K562 (cell line): ENCODE data around the gene IGF2BP3. TPM values are rescaled to one million over a fixed set of nuclear protein-coding genes. Genes with fewer than 3 reads are reported as not detected.

Experiments used
- ATAC-seq: fragments of 200-7000 bp; cut with Tn5 transposase; 3 replicates; pipeline ENCODE4 v1.9.1; 2020; ENCODE audit warnings: moderate library complexity
- BruUV-seq: library from RNA; stranded (reverse); fragments of 400-500 nt; replicated peaks from 2 replicates; lab custom pipeline; 2021; lab: Mats Ljungman, UMichigan
- CTCF ChIA-PET: fragments of 300-600 bp; formaldehyde crosslinking; extraction: SDS; loops from one replicate; lab custom pipeline; 2021; ENCODE audit warnings: low intra/inter-chr PET ratio; lab: Yijun Ruan, JAX
- POLR2A ChIA-PET: fragments of 300-600, 350-650 bp; sonication (Branson Sonifier 250); formaldehyde crosslinking; extraction: SDS; loops from one replicate; lab custom pipeline; 2021; ENCODE audit warnings: antibody characterized with exemption, inconsistent platforms; lab: Yijun Ruan, JAX
- DNase-seq, 4 experiments: peaks; one replicate each; pipeline versions ENCODE4 v3.0.0 to v3.0.0-alpha.2; 2011 to 2018; ENCODE audit warnings: low spot score in 3 of 4, mixed read lengths in 3 of 4; ENCODE audit errors: extremely low read depth in 1 of 4
- FAIRE-seq: peaks from 2 replicates; lab custom pipeline; 2011; peaks lifted over from hg19 to GRCh38; lab: Jason Lieb, UNC
- H2AFZ ChIP-seq: 2 replicates; pipeline ENCODE4 v1.6.0; 2011; ENCODE audit warnings: low read depth, low read length, control low read depth, inconsistent platforms
- H3K27ac ChIP-seq: fragments of 200-600 bp; 3 replicates; pipeline ENCODE4 v1.8.0; 2011; ENCODE audit warnings: low read depth, mild to moderate bottlenecking, control low read depth, inconsistent platforms, low read length, moderate library complexity, mixed read lengths; ENCODE audit errors: extremely low read depth
- H3K27me3 ChIP-seq, 2 experiments: fragments of 300-600 bp in 1 of 2; 2 replicates in 1 of 2; 3 replicates in 1 of 2; pipeline versions ENCODE4 v1.6.0 to v1.8.0; 2011; ENCODE audit warnings: inconsistent platforms in 2 of 2, low read length in 2 of 2, mild to moderate bottlenecking in 1 of 2, mixed read lengths in 1 of 2, moderate library complexity in 1 of 2; ENCODE audit not compliant: control insufficient read depth in 2 of 2, insufficient read depth in 2 of 2
- H3K36me3 ChIP-seq: fragments of 300-600 bp; 3 replicates; pipeline ENCODE4 v1.8.0; 2011; ENCODE audit warnings: mild to moderate bottlenecking, low read length, inconsistent platforms; ENCODE audit not compliant: control insufficient read depth, insufficient read depth
- H3K4me1 ChIP-seq, 2 experiments: fragments of 200-600 bp in 1 of 2; replicated peaks in 1 of 2; 2 replicates in 1 of 2; 3 replicates in 1 of 2; pipeline versions ENCODE4 v1.5.1 to v1.8.0; 2011; ENCODE audit warnings: inconsistent platforms in 2 of 2, low read length in 2 of 2, mild to moderate bottlenecking in 1 of 2, mixed read lengths in 1 of 2, moderate library complexity in 1 of 2; ENCODE audit not compliant: control insufficient read depth in 2 of 2, insufficient read depth in 2 of 2
- H3K4me2 ChIP-seq: 2 replicates; pipeline ENCODE4 v1.6.1; 2011; ENCODE audit warnings: low read length, control low read depth, inconsistent platforms, mixed read lengths; ENCODE audit not compliant: insufficient read depth
- H3K4me3 ChIP-seq: fragments of 200-600 bp; sonication (generic), shearing (Covaris generic); 2 replicates; pipeline ENCODE4 v1.5.1; 2016; ENCODE audit warnings: control low read depth, inconsistent platforms
- H3K79me2 ChIP-seq: fragments of 200-600 bp; 3 replicates; pipeline ENCODE4 v1.8.0; 2011; ENCODE audit warnings: low read length, inconsistent platforms; ENCODE audit not compliant: control insufficient read depth, insufficient read depth
- H3K9ac ChIP-seq, 2 experiments: 2 replicates each; pipeline versions ENCODE4 v1.6.0 to v1.6.1; 2011; ENCODE audit warnings: low read depth in 2 of 2, low read length in 2 of 2, control low read depth in 1 of 2, inconsistent platforms in 1 of 2, mild to moderate bottlenecking in 1 of 2, mixed read lengths in 1 of 2; ENCODE audit not compliant: insufficient read depth in 1 of 2
- H3K9me1 ChIP-seq: one replicate; pipeline ENCODE4 v1.6.0; 2011; ENCODE audit warnings: inconsistent platforms, mild to moderate bottlenecking, low read length, moderate library complexity; ENCODE audit not compliant: control insufficient read depth, insufficient read depth
- H3K9me3 ChIP-seq: replicated peaks from 2 replicates; pipeline ENCODE4 v1.5.1; 2011; ENCODE audit warnings: low read depth, low read length, inconsistent platforms; ENCODE audit not compliant: control insufficient read depth, insufficient read depth
- H4K20me1 ChIP-seq: replicated peaks from 2 replicates; pipeline ENCODE4 v1.6.1; 2011; ENCODE audit warnings: low read length, inconsistent platforms, mixed read lengths; ENCODE audit not compliant: control insufficient read depth, insufficient read depth
- CBFA2T3 ChIP-seq: fragments of 450-650 bp; IDR thresholded peaks from 2 replicates; pipeline ENCODE4 v1.6.1; 2017
- CBX1 ChIP-seq: sonication (generic); IDR thresholded peaks from 2 replicates; pipeline ENCODE4 v1.6.1; 2016; ENCODE audit warnings: antibody characterized with exemption, low read depth, mild to moderate bottlenecking
- EZH2 ChIP-seq: IDR thresholded peaks from 2 replicates; pipeline ENCODE4 v1.6.1; 2012; ENCODE audit warnings: low read depth, mild to moderate bottlenecking, inconsistent platforms, low read length, borderline replicate concordance
- HDAC6 ChIP-seq: IDR thresholded peaks from 2 replicates; pipeline ENCODE4 v1.6.1; 2012; ENCODE audit warnings: low read depth, mild to moderate bottlenecking, control low read depth, inconsistent platforms, low read length, moderate library complexity
- MTA2 ChIP-seq: fragments of 450-650 bp; IDR thresholded peaks from 2 replicates; pipeline ENCODE4 v1.6.1; 2016; ENCODE audit warnings: low read depth
- POLR2AphosphoS5 ChIP-seq: IDR thresholded peaks from 2 replicates; pipeline ENCODE4 v1.6.1; 2011; ENCODE audit warnings: mild to moderate bottlenecking, low read depth, low read length, moderate library complexity; ENCODE audit not compliant: control insufficient read depth, insufficient read depth
- SMARCA5 ChIP-seq: fragments of 450-650 bp; IDR thresholded peaks from 2 replicates; pipeline ENCODE4 v1.6.1; 2016
- ZNF431 ChIP-seq: sonication (generic); formaldehyde crosslinking; IDR thresholded peaks from 2 replicates; pipeline ENCODE4 v1.8.0; 2022; ENCODE audit warnings: mild to moderate bottlenecking, missing genetic modification reagents
- ZNF696 ChIP-seq: fragments of 250-450 bp; sonication (Bioruptor Pico); conservative IDR thresholded peaks from 2 replicates; pipeline ENCODE4 v1.4.0; 2020; ENCODE audit warnings: mild to moderate bottlenecking, moderate library complexity
- ZNF707 ChIP-seq: fragments of 250-450 bp; sonication (Bioruptor Pico); conservative IDR thresholded peaks from 2 replicates; pipeline ENCODE4 v1.8.0; 2022; ENCODE audit warnings: inconsistent platforms, mild to moderate bottlenecking, moderate library complexity
- WGBS: fragments of 100-300 bp; shearing (Covaris generic); methylation state at CpG from one replicate; pipeline ENCODE4 v1.1.6; 2016; ENCODE audit warnings: low coverage, mixed read lengths; ENCODE audit not compliant: insufficient coverage; ENCODE audit errors: missing lambda C conversion rate; 5-methylcytosine and 5-hydroxymethylcytosine counted together
- in situ Hi-C: fragments of 300-500 bp; cut with MboI; formaldehyde crosslinking; loops from 4 replicates; pipeline ENCODE4 v1.15.0; 2018; ENCODE audit warnings: inconsistent platforms, mixed read lengths
- intact Hi-C: fragments of 100-400 bp; cut with micrococcal nuclease; formaldehyde crosslinking; loops from 2 replicates; pipeline ENCODE4 v1.14.2; 2022
- polyA plus RNA-seq, 8 experiments: library from polyadenylated mRNA; depleted of rRNA in 4 of 8; stranded (reverse) in 5 of 8; unstranded in 3 of 8; fragments of >200 nt; fragmentation: Nextera tagmentation in 2 of 8; fragmentation: Illumina TruSeq in 1 of 8; extraction: Ambion mirVana in 2 of 8; extraction: Trizol in 1 of 8; gene quantifications; 2 replicates each; pipeline versions ENCODE4 v1.2.1 to v1.2.3, GENCODE V29; 2011 to 2014; ENCODE audit warnings: inconsistent platforms in 1 of 8, missing spikeins in 1 of 8
- total RNA-seq, 7 experiments: library from RNA; depleted of rRNA in 6 of 7; stranded (reverse); fragments of >200 nt in 6 of 7; fragmentation: Illumina TruSeq in 2 of 7; extraction: Trizol in 2 of 7; gene quantifications; 2 replicates each; pipeline versions ENCODE4 v1.2.1 to v1.2.3, GENCODE V29; 2011 to 2021; ENCODE audit warnings: low replicate concordance in 1 of 7
- TF ChIP-seq, protein P1 (sequence below): fragments of 450-650 bp; IDR thresholded peaks from 2 replicates; pipeline ENCODE4 v1.6.1; 2014; ENCODE audit warnings: low read depth, mild to moderate bottlenecking, moderate library complexity, borderline replicate concordance
- TF ChIP-seq, protein P2 (sequence below): sonication (generic); formaldehyde crosslinking; IDR thresholded peaks from 2 replicates; pipeline ENCODE4 v1.8.0; 2023; ENCODE audit warnings: mild to moderate bottlenecking, missing genetic modification reagents

IGF2BP3 gene
- total and polyA plus RNA-seq, 9 of the 15 experiments (the other 6 are each of a cell fraction or from before 2014, with no cell fraction given) = 8.4 to 88.1 (median 61.2) TPM

DNA sequence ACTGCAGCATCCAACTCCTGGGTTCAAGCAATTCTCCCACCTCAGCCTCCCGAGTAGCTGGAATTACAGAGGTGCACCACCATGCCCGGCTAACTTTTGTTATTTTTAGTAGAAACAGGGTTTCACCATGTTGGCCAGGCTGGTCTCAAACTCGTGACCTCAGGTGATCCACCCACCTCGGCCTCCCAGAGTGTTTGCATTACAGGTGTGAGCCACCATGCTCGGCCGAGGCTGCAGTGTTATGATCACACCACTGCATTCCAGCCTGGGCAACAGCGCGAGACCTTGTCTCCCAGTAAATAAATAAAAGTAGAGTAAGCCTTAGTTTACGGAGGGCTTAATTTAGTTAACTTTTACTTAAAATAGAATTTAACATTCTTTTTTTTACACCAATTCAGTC, 23.7 kb upstream of the IGF2BP3 start:
- TF ChIP-seq ZNF431 (no peak), CBX1 (no peak), SMARCA5 (no peak), ZNF707 (CRISPR knock-in tag) (no peak), HDAC6 (no peak), MTA2 (no peak), POLR2AphosphoS5 (no peak), CBFA2T3 (no peak), ZNF696 (CRISPR knock-in tag) (no peak), EZH2 (no peak)
- TF ChIP-seq, protein P1, sequence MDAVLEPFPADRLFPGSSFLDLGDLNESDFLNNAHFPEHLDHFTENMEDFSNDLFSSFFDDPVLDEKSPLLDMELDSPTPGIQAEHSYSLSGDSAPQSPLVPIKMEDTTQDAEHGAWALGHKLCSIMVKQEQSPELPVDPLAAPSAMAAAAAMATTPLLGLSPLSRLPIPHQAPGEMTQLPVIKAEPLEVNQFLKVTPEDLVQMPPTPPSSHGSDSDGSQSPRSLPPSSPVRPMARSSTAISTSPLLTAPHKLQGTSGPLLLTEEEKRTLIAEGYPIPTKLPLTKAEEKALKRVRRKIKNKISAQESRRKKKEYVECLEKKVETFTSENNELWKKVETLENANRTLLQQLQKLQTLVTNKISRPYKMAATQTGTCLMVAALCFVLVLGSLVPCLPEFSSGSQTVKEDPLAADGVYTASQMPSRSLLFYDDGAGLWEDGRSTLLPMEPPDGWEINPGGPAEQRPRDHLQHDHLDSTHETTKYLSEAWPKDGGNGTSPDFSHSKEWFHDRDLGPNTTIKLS = no peak
- TF ChIP-seq, protein P2, sequence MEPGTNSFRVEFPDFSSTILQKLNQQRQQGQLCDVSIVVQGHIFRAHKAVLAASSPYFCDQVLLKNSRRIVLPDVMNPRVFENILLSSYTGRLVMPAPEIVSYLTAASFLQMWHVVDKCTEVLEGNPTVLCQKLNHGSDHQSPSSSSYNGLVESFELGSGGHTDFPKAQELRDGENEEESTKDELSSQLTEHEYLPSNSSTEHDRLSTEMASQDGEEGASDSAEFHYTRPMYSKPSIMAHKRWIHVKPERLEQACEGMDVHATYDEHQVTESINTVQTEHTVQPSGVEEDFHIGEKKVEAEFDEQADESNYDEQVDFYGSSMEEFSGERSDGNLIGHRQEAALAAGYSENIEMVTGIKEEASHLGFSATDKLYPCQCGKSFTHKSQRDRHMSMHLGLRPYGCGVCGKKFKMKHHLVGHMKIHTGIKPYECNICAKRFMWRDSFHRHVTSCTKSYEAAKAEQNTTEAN (CRISPR knock-in tag) = no peak
- in situ Hi-C loops = no loop called here

More for the DNA sequence above, 23.7 kb upstream of the IGF2BP3 start:
- no peak overlapping the region for H3K4me2 ChIP-seq
- intact Hi-C loops = no loop called here
- H3K27ac ChIP-seq = no peak overlapping the region
- no peak overlapping the region for H2AFZ ChIP-seq
- ATAC-seq (no peak), DNase-seq (no peak), FAIRE-seq (no peak)
- H3K27me3 ChIP-seq = no peaks in the 10 kb centered on the region
- WGBS = 77% methylated on average over 9 of the region's 9 CpGs
- POLR2A ChIA-PET = interaction anchor here (0.6 kb wide), 1 partner anchor 37 kb away, joined by 3 read pairs; no protein-coding TSS in a partner anchor
- no peaks in the 10 kb centered on the region for H3K9me3 ChIP-seq
- H3K9ac ChIP-seq = no peak overlapping the region
- no peaks in the 10 kb centered on the region for H3K9me1 ChIP-seq
- CTCF ChIA-PET = no interaction called here
- peaks cover 0 to 11% of the 10 kb centered on the region in 2 experiments; a peak in 3 of 5 replicates for H3K4me1 ChIP-seq
- BruUV-seq = no TSS peak
- H3K4me3 ChIP-seq = no peak overlapping the region
- H3K36me3 ChIP-seq = no peaks in the 10 kb centered on the region
- peaks cover 9% of the 10 kb centered on the region; the same call in 2 of the 3 replicates for H3K79me2 ChIP-seq
- no peaks in the 10 kb centered on the region for H4K20me1 ChIP-seq
